ENCODE measurements around the gene CEP70. TPM values are rescaled to one million over a fixed set of nuclear protein-coding genes. Genes with fewer than 3 reads are reported as not detected.
"Not testable (repeated sequence)": the region's sequence is repeated elsewhere in the genome, so short reads cannot be mapped to it uniquely, and the experiment has no call there.

The CEP70 gene
- total RNA-seq, 4 donors from 2014 or later = 68.3 to 100 (median 71.9) TPM

DNA sequence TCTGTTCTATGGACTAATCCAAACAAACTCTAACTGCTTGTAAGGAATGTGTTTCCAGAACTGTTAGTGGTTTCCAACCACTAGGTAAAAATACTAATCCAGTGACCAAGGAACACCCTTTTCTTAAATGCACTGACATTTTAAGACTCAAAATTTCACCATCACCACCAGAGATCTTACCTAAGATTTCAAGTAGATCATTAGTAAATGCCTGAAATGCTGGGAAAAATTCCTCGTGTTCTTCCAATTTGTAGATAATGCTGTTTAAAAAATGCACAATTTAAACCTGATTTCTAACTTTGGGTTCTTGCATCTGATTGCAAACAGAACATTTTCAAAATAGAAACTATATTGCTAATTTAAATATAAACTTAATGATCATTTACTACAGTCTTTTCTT lies 96.2 kb downstream of the CEP70 start:
- no peaks in the 10 kb centered on the region for H3K9me3 ChIP-seq
- no peak for TF ChIP-seq POLR2A (IDR thresholded peaks at IDR 0.05)
- TF ChIP-seq, protein P1, sequence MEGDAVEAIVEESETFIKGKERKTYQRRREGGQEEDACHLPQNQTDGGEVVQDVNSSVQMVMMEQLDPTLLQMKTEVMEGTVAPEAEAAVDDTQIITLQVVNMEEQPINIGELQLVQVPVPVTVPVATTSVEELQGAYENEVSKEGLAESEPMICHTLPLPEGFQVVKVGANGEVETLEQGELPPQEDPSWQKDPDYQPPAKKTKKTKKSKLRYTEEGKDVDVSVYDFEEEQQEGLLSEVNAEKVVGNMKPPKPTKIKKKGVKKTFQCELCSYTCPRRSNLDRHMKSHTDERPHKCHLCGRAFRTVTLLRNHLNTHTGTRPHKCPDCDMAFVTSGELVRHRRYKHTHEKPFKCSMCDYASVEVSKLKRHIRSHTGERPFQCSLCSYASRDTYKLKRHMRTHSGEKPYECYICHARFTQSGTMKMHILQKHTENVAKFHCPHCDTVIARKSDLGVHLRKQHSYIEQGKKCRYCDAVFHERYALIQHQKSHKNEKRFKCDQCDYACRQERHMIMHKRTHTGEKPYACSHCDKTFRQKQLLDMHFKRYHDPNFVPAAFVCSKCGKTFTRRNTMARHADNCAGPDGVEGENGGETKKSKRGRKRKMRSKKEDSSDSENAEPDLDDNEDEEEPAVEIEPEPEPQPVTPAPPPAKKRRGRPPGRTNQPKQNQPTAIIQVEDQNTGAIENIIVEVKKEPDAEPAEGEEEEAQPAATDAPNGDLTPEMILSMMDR (IDR thresholded peaks at IDR 0.05) = no peak
- peaks cover 0 to 11% of the 10 kb centered on the region in 2 donors for H3K36me3 ChIP-seq
- 86 to 92% methylated on average over 1 of the region's 1 CpG for WGBS, 2 donors
- no peaks in the 10 kb centered on the region for H3K4me1 ChIP-seq
- no peaks in the 10 kb centered on the region for H3K27me3 ChIP-seq
- H3K27ac ChIP-seq = no peak overlapping the region
- no peak overlapping the region for H3K4me3 ChIP-seq (replicated peaks in 1 of 3)
- DNase-seq = no peak
- intact Hi-C loops (cut with DNase I) = no loop called here

DNA sequence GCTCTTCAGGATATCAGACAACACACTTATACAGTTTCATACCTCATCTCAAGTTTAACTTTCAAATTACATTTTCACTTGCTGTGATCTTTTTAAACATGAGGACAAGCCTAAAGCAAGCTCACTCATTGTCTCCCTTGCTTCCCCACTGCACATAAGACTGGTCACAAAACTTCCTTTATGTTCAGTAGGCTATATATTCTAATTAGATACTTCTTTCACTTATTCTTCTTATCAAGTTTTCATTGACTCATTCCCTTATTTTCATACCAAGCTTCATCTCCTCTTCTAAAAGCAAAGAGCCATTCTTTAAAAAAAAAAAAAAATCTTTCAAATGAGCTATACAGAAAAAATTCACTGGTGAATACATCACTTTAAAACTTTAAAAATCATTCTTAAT lies 97.0 kb downstream of the CEP70 start:
- Histone ChIP-seq H3K4me3 (replicated peaks in 1 of 3) (no peak overlapping the region), H3K4me1 (no peaks in the 10 kb centered on the region), H3K9me3 (no peaks in the 10 kb centered on the region), H3K27ac (no peak overlapping the region), H3K36me3 (peaks cover 0 to 11% of the 10 kb centered on the region in 2 donors), H3K27me3 (no peaks in the 10 kb centered on the region)
- no peak for DNase-seq
- TF ChIP-seq, protein P1 (IDR thresholded peaks at IDR 0.05) = no peak
- no peak for TF ChIP-seq POLR2A (IDR thresholded peaks at IDR 0.05)
- intact Hi-C loops (cut with DNase I) = no loop called here

DNA sequence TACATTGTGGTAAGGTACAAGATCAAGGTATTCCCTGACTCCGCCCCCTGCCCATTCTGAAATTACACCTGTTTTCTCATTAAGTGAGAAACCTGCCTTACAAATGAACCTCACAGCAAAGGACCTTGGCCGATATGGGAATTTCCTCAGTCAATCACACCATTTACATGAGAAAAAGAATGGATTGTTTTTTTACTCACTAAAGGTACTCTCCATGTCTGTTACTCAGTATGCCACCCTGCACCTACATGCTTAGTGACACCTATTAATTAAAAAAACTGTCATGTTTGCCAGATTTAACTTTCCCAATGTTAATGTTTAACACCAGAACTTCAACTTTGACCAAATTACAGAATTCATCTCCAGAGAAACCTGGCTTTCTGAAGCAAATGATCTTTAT lies 97.6 kb downstream of the CEP70 start:
- no peaks in the 10 kb centered on the region for H3K9me3 ChIP-seq
- intact Hi-C loops (cut with DNase I) = no loop called here
- peaks cover 0 to 11% of the 10 kb centered on the region in 2 donors for H3K36me3 ChIP-seq
- H3K27ac ChIP-seq = no peak overlapping the region
- no peaks in the 10 kb centered on the region for H3K27me3 ChIP-seq
- WGBS, 2 donors = 94 to 98% methylated on average over 2 of the region's 2 CpGs
- no peak for TF ChIP-seq POLR2A (IDR thresholded peaks at IDR 0.05)
- TF ChIP-seq, protein P1 (IDR thresholded peaks at IDR 0.05) = no peak
- DNase-seq = no peak
- no peaks in the 10 kb centered on the region for H3K4me1 ChIP-seq
- no peak overlapping the region for H3K4me3 ChIP-seq (replicated peaks in 1 of 3)

DNA sequence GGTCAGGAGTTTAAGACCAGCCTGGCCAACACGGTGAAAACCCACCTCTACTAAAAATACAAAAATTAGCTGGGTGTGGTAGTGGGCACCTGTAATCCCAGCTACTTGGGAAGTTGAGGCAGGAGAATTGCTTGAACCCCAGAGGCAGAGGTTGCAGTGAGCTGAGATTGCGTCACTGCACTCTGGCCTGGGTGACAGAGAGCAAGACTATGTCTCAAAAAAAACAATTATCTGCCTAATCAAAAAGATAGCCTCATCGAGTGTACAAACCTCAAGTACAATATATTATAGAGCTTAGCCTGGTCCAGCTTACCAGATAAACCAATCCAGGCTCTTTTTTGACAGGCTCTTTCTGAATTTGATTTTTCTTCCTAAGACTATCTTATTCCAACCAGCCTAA lies 98.4 kb downstream of the CEP70 start:
- WGBS, 2 donors = 90 to 98% methylated on average over 3 of the region's 3 CpGs
- H3K4me1 ChIP-seq; H3K27me3 ChIP-seq; DNase-seq; H3K9me3 ChIP-seq; H3K27ac ChIP-seq; H3K4me3 ChIP-seq (replicated peaks in 1 of 3); intact Hi-C loops (cut with DNase I): not testable (repeated sequence)
- H3K36me3 ChIP-seq = peaks cover 0 to 11% of the 10 kb centered on the region in 2 donors

DNA sequence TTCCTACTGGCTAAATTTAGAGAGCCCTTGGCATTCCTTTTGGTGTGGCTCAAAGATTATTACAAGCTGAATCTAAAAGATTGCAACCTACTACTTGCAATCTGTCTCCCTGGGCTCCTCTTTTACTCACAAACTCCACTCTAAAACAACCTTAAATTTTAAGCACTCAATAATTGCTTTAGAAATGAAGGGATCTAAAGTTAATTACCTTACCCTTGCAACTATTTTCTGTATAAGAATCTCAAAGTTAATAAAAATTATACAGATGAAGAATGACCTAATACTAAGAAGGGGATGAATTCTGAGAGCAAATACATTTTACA lies 99.5 kb downstream of the CEP70 start:
- DNase-seq = no peak
- Histone ChIP-seq H3K36me3 (peaks cover 0 to 5% of the 10 kb centered on the region in 2 donors), H3K27ac (no peak overlapping the region), H3K9me3 (no peaks in the 10 kb centered on the region), H3K4me1 (no peaks in the 10 kb centered on the region), H3K27me3 (no peaks in the 10 kb centered on the region), H3K4me3 (replicated peaks in 1 of 3) (no peak overlapping the region)
- intact Hi-C loops (cut with DNase I) = no loop called here
- TF ChIP-seq, protein P1 (IDR thresholded peaks at IDR 0.05) = no peak
- TF ChIP-seq POLR2A (IDR thresholded peaks at IDR 0.05) = no peak

Measured in thyroid gland (tissue), 4 donors.